ENCODE results near the gene CLP1. TPM values are rescaled to one million over a fixed set of nuclear protein-coding genes. Genes with fewer than 3 reads are reported as not detected.

CLP1 gene
- total and polyA plus RNA-seq, 10 of the 15 experiments (the other 5 are each of a cell fraction or from before 2014, with no cell fraction given): 19.9 to 45.7 (median 27.8) TPM

- TF ChIP-seq REST (IDR thresholded peaks at IDR 0.05; ENCODE audit: low read depth, low read length) (no peak), ZNF207 (IDR thresholded peaks at IDR 0.05; ENCODE audit: borderline replicate concordance) (no peak), ATF7 (IDR thresholded peaks at IDR 0.05; ENCODE audit: low read depth) (no peak), CEBPB (IDR thresholded peaks at IDR 0.05; ENCODE audit: borderline replicate concordance in 1 of 2, low read depth in 2 of 2, low read length in 2 of 2) (no peak), E2F4 (IDR thresholded peaks at IDR 0.05; ENCODE audit: low read depth, low read length) (no peak), HDGF (IDR thresholded peaks at IDR 0.05) (no peak), SREBF2 (IDR thresholded peaks at IDR 0.05; ENCODE audit: low read length) (no peak), BMI1 (IDR thresholded peaks at IDR 0.05; ENCODE audit: borderline replicate concordance) (no peak), SP1 (IDR thresholded peaks at IDR 0.05; ENCODE audit: low read depth, low read length) (no peak), E4F1 (IDR thresholded peaks at IDR 0.05; ENCODE audit: borderline replicate concordance, partially characterized antibody) (no peak), FOXM1 (IDR thresholded peaks at IDR 0.05; ENCODE audit: low read depth, low read length) (no peak), ZNF274 (IDR thresholded peaks at IDR 0.05; ENCODE audit: insufficient read depth, insufficient read length) (no peak), MYB (IDR thresholded peaks at IDR 0.05; ENCODE audit: borderline replicate concordance, low read depth, low read length) (no peak), BRCA1 (IDR thresholded peaks at IDR 0.05; ENCODE audit: low read depth, low read length) (no peak), SMC3 (IDR thresholded peaks at IDR 0.05; ENCODE audit: borderline replicate concordance, low read length) (peak; percentile 78), TBL1XR1 (IDR thresholded peaks at IDR 0.05; ENCODE audit: low read depth, low read length) (no peak), RUNX3 (IDR thresholded peaks at IDR 0.05; ENCODE audit: low read length) (no peak)
- TF ChIP-seq, protein P1, sequence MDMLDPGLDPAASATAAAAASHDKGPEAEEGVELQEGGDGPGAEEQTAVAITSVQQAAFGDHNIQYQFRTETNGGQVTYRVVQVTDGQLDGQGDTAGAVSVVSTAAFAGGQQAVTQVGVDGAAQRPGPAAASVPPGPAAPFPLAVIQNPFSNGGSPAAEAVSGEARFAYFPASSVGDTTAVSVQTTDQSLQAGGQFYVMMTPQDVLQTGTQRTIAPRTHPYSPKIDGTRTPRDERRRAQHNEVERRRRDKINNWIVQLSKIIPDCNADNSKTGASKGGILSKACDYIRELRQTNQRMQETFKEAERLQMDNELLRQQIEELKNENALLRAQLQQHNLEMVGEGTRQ (IDR thresholded peaks at IDR 0.05; ENCODE audit: borderline replicate concordance, low read depth, low read length): no peak
These were observed 16.4 kb upstream of the CLP1 start (continued) for GRCh38 chr11:57641011-57641807.
